ENCODE results near the gene MERTK. TPM values are rescaled to one million over a fixed set of nuclear protein-coding genes. Genes with fewer than 3 reads are reported as not detected.
"Not testable (repeated sequence)": the region's sequence is repeated elsewhere in the genome, so short reads cannot be mapped to it uniquely, and the experiment has no call there.

Gene MERTK
- total RNA-seq, result 14.3 TPM

GRCh38 chr2:111897924-111898702 lies at the start of gene MERTK:
MERTK (plus strand) TSS chr2:111898607; CDS start chr2:111898736, 129 bp downstream.
- ATAC-seq (peak; percentile 86), DNase-seq (ENCODE audit: low spot score) (peak; percentile 93)

DNA sequence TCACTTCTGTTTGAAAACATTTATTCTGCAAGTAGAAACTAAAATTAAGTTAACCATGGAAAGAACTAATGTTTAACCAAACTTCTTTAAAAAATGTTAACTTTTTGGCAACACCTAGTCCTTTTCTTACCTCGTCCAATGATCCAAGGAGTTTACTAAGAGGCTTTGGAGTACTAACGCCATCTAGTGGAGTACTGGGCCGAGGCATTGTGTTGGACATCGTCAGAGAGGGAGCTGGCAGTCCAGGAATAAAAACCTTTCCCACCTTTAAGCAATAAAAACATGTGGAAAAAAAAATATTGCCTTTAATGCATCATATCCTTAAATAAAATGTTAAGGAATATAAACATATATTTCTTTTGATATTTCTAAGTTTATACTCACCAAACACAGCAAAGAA lies 47.8 kb upstream of the MERTK start:
- not testable (repeated sequence) for DNase-seq (ENCODE audit: low spot score)
- peak; percentile 86 for ATAC-seq

DNA sequence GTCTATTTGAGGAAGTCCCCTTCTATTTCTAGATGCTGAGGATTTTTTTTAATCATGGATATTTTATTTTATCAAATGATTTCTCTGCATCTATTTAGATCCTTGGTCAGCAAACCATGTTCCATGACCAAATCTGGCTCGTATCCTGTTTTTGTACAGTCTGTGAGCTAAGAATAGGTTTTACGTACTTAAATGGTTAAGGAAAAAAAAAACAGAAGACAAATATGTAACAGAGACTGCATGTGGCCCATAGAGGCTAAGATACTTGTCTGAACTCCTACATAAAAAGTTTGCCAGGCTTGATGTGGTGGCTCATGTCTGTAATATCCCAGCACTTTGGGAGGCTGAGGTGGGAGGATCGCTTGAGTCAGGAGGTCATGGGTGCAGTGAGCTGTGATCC lies 45.9 kb upstream of the MERTK start:
- not testable (repeated sequence) for DNase-seq (ENCODE audit: low spot score); ATAC-seq

- DNase-seq (ENCODE audit: low spot score); ATAC-seq: not testable (repeated sequence)
These were observed 38.4 kb upstream of the MERTK start for GRCh38 chr2:111860005-111860404.

- not testable (repeated sequence) for DNase-seq (ENCODE audit: low spot score)
- peak; percentile 31 for ATAC-seq
These were observed 33.3 kb upstream of the MERTK start for GRCh38 chr2:111865124-111865523.

GRCh38 chr2:111872806-111873205 lies 25.6 kb upstream of the MERTK start:
- not testable (repeated sequence) for DNase-seq (ENCODE audit: low spot score); ATAC-seq

- DNase-seq (ENCODE audit: low spot score) (peak; percentile 88), ATAC-seq (peak; percentile 96)
These were observed 14.5 kb upstream of the MERTK start, which contains the start of gene ANAPC1 for GRCh38 chr2:111883661-111884591. ANAPC1 (minus strand) TSS chr2:111884193; CDS start chr2:111880825, 3,368 bp downstream.

GRCh38 chr2:111884592-111884964 lies 13.8 kb upstream of the MERTK start:
- no peak for DNase-seq (ENCODE audit: low spot score)
- peak; percentile 28 for ATAC-seq

- ATAC-seq (no peak), DNase-seq (ENCODE audit: low spot score) (no peak)
These were observed 2.4 kb upstream of the MERTK start for GRCh38 chr2:111896024-111896423.

DNA sequence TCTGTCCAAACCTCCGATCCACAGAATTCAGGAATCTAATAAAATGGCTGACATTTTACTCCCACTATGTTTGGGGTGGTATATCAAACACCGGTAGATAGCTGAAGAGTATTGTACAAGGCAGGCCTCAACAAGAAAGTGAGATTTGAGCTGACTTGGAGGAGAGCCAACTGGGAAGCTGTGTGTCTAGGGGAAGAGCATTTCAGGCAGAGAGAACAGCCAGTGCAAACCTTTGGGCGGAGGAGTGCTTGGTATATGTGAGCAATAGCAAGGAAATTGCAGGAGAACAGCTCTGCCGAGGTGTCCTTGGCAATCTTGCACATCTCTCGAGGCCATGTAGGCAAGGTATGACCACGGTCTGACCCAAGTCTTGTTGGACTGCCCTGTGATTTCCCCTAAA lies 1.8 kb upstream of the MERTK start:
- no peak for ATAC-seq
- no peak for DNase-seq (ENCODE audit: low spot score)

- ATAC-seq (no peak), DNase-seq (ENCODE audit: low spot score) (no peak)
These were observed 830 bp upstream of the MERTK start for GRCh38 chr2:111897630-111897923.

- DNase-seq (ENCODE audit: low spot score) (no peak), ATAC-seq (peak; percentile 24)
These were observed 502 bp downstream of the MERTK start for GRCh38 chr2:111898703-111899514.

DNA sequence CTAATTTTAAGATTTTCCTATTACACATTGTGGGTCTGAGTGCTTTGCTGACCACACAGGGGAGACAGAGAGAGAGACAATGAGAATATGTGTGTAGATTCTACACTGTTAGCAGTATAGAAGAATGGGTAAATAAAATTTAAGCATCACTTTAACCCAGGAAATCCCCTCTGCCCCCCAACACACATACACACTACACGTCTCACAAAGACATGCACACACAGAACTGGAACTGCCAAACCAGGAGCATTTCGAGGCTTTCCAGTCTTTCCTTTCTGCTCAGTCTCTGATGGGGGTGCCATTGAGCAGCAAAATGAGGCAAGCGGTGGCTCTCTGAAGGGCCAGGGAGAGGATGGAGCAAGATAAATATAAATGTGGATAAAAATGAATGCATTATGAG lies 2.5 kb downstream of the MERTK start:
- peak; percentile 12 for ATAC-seq

GRCh38 chr2:111903516-111903915 lies 5.1 kb downstream of the MERTK start:
- DNase-seq (ENCODE audit: low spot score) (no peak), ATAC-seq (no peak)

More for the DNA sequence above, 2.5 kb downstream of the MERTK start:
- no peak for DNase-seq (ENCODE audit: low spot score)

GRCh38 chr2:111903930-111904439 lies 5.6 kb downstream of the MERTK start:
- ATAC-seq (no peak), DNase-seq (ENCODE audit: low spot score) (no peak)

DNA sequence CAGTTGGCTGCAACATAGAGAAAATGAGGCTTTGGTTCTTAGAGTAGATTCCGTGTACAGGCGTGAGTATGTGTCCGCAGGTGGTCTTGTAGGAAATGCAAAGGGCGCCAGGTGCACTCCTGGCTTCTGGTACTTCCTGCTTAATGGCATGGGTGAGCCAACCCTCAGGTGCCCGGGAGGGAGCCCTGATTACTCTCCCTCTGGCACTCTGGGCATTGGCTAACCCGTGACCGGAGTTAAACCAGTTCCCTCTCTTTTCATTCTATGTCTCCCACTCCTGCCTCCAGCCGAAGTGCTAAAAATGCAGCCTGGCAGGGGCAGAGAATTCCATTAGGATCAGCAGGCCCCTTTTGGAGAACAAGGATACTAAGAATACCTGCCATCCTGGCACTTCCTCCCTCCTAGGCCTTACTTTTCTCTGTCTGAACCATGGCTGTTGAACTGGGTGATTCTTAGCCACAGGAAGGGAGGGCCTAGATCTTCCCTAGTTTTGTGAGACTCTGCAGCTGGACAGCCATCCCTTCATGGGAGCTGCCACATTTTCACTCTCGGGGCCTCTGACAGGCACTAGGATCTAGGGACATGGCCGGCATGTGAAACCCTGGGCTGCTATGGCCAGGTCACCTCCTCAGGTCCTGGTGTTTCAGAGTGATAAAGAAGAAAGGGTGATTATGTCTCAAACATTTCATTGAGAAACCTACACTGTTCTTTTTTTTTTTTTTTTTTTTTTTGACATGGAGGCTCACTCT lies 6.5 kb downstream of the MERTK start:
- ATAC-seq (no peak), DNase-seq (ENCODE audit: low spot score) (no peak)

DNA sequence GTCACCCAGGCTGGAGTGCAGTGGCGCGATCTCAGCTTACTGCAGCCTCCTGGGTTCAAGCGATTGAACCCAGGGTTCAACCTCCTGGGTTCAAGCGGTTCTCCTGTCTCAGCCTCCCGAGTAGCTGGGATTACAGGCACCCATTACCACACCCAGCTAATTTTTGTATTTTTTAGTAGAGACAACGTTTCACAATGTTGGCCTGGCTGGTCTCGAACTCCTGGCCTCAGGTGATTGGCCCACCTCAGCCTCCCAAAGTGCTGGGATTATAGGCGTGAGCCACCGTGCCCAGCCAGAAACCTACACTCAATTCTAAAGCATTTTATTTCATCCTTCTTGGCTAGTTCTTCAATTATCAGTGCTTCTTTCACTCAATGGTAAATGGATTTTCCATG lies 7.1 kb downstream of the MERTK start:
- not testable (repeated sequence) for DNase-seq (ENCODE audit: low spot score); ATAC-seq

DNA sequence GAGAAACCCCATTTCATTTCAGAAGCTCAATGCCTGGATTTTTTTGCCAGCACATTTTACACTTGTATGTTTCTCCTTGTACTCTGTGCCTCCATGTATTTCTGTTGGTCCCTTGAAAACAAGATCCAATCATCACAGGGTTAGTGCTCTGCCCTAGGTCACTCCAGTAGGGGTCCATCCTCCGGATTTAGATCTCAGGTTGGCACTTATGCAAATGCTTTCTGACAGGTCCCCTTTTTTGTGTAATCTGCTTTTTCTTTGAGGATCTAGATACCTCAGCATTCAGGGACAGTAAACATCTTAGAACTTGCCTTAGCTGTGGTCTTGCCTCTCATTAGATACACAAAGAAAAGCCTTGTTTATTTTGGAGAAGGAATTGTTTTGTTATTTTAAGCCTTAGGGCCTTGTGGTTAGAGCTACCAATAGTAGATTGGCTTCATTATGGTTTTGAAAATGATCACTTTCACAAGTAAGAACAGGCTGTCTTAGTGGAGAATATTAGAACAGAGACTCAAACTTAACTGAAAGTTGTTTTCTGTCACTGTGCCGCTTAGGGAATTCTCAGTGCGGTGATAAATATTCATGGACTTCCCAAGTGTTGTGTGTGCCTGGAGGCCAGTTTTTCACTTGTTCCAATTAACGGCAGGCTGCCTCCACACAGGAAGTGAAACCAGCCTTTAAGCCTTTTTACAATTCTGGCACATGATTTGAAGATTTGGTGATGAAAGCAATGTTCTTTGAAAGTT lies 7.8 kb downstream of the MERTK start:
- DNase-seq (ENCODE audit: low spot score) (no peak), ATAC-seq (peak; percentile 36)

- ATAC-seq, result peak; percentile 22
These were observed 10.2 kb downstream of the MERTK start for GRCh38 chr2:111908578-111908977.

More at GRCh38 chr2:111908578-111908977, 10.2 kb downstream of the MERTK start:
- DNase-seq (ENCODE audit: low spot score), result no peak
